WTC11 (cell line): Measurements from ENCODE around the gene SERINC4. TPM values are rescaled to one million over a fixed set of nuclear protein-coding genes. Genes with fewer than 3 reads are reported as not detected.

Source experiments
- ATAC-seq: fragments of 200-7000 bp; cut with Tn5 transposase; 2 replicates; pipeline ENCODE4 v1.10.0; 2021; ENCODE audit warnings: mild to moderate bottlenecking, moderate library complexity
- CTCF ChIA-PET: fragments of 300-600 bp; sonication (Branson Sonifier 250); formaldehyde crosslinking; loops from one replicate; lab custom pipeline; 2021; ENCODE audit warnings: antibody characterized with exemption; lab: Charles Lee
- POLR2A ChIA-PET: fragments of 350-600 bp; sonication (Branson Sonifier 250); formaldehyde crosslinking; loops from one replicate; lab custom pipeline; 2021; ENCODE audit warnings: antibody characterized with exemption; lab: Charles Lee
- DNase-seq: peaks from one replicate; pipeline ENCODE4 v3.0.0; 2021; ENCODE audit warnings: low spot score
- H3K27ac Mint-ChIP-seq: 2 replicates; pipeline ENCODE4 v1.8.0; 2021; ENCODE audit warnings: mixed read lengths
- H3K27me3 Mint-ChIP-seq: 2 replicates; pipeline ENCODE4 v1.8.0; 2021; ENCODE audit warnings: low read depth, mild to moderate bottlenecking, moderate library complexity, mixed read lengths
- H3K36me3 Mint-ChIP-seq: 2 replicates; pipeline ENCODE4 v1.8.0; 2021; ENCODE audit warnings: mixed read lengths
- H3K4me1 Mint-ChIP-seq: 2 replicates; pipeline ENCODE4 v1.8.0; 2022; ENCODE audit warnings: mixed read lengths
- H3K4me3 Mint-ChIP-seq: 2 replicates; pipeline ENCODE4 v1.8.0; 2021; ENCODE audit warnings: mild to moderate bottlenecking, moderate library complexity, mixed read lengths
- H3K9me3 Mint-ChIP-seq: 2 replicates; pipeline ENCODE4 v1.8.0; 2021; ENCODE audit warnings: mixed read lengths
- CREB1 ChIP-seq: sonication (generic); formaldehyde crosslinking; IDR thresholded peaks from 2 replicates; pipeline ENCODE4 v1.8.0; 2023; ENCODE audit warnings: mild to moderate bottlenecking, missing genetic modification reagents
- E2F5 ChIP-seq: sonication (generic); formaldehyde crosslinking; IDR thresholded peaks from 2 replicates; pipeline ENCODE4 v1.8.1; 2022; ENCODE audit warnings: mild to moderate bottlenecking, moderate library complexity, missing genetic modification reagents
- ELF4 ChIP-seq: sonication (generic); formaldehyde crosslinking; IDR thresholded peaks from 2 replicates; pipeline ENCODE4 v1.8.1; 2022; ENCODE audit warnings: low read depth, mild to moderate bottlenecking, moderate library complexity, missing genetic modification reagents
- EMX1 ChIP-seq: fragments of 250-450 bp; sonication (Bioruptor Pico); IDR thresholded peaks from 2 replicates; pipeline ENCODE4 v1.8.0; 2021; ENCODE audit warnings: mild to moderate bottlenecking
- FOXK1 ChIP-seq: sonication (generic); formaldehyde crosslinking; IDR thresholded peaks from 2 replicates; pipeline ENCODE4 v1.8.0; 2022; ENCODE audit warnings: mild to moderate bottlenecking, moderate library complexity, missing genetic modification reagents
- HMGXB4 ChIP-seq: sonication (generic); formaldehyde crosslinking; IDR thresholded peaks from 2 replicates; pipeline ENCODE4 v1.8.1; 2023; ENCODE audit warnings: mild to moderate bottlenecking, moderate library complexity, missing genetic modification reagents
- JAZF1 ChIP-seq: fragments of 250-450 bp; sonication (Bioruptor Pico); IDR thresholded peaks from 2 replicates; pipeline ENCODE4 v1.9.0; 2021; ENCODE audit warnings: moderate library complexity, mild to moderate bottlenecking, inconsistent platforms
- KAT7 ChIP-seq: sonication (generic); formaldehyde crosslinking; IDR thresholded peaks from 2 replicates; pipeline ENCODE4 v1.8.1; 2023; ENCODE audit warnings: missing genetic modification reagents, mild to moderate bottlenecking, borderline replicate concordance
- MAX ChIP-seq: sonication (generic); formaldehyde crosslinking; IDR thresholded peaks from 2 replicates; pipeline ENCODE4 v1.8.0; 2022; ENCODE audit warnings: mild to moderate bottlenecking, missing genetic modification reagents
- OVOL2 ChIP-seq: fragments of 250-450 bp; sonication (Bioruptor Pico); IDR thresholded peaks from 2 replicates; pipeline ENCODE4 v1.9.0; 2021; ENCODE audit warnings: mild to moderate bottlenecking, borderline replicate concordance
- SMAD4 ChIP-seq: sonication (generic); formaldehyde crosslinking; IDR thresholded peaks from 2 replicates; pipeline ENCODE4 v1.8.0; 2022; ENCODE audit warnings: mild to moderate bottlenecking, missing genetic modification reagents
- SOX15 ChIP-seq: fragments of 250-450 bp; sonication (Bioruptor Pico); IDR thresholded peaks from 2 replicates; pipeline ENCODE4 v1.9.0; 2021; ENCODE audit warnings: mild to moderate bottlenecking
- STAT6 ChIP-seq: sonication (generic); formaldehyde crosslinking; conservative IDR thresholded peaks from 2 replicates; pipeline ENCODE4 v1.8.1; 2023; ENCODE audit warnings: mild to moderate bottlenecking, low read depth, missing genetic modification reagents, moderate library complexity
- USF1 ChIP-seq: sonication (generic); formaldehyde crosslinking; IDR thresholded peaks from 2 replicates; pipeline ENCODE4 v1.8.0; 2022; ENCODE audit warnings: mild to moderate bottlenecking, missing genetic modification reagents
- ZNF121 ChIP-seq: sonication (generic); formaldehyde crosslinking; IDR thresholded peaks from 2 replicates; pipeline ENCODE4 v1.8.0; 2023; ENCODE audit warnings: missing genetic modification reagents
- ZNF263 ChIP-seq: sonication (generic); formaldehyde crosslinking; IDR thresholded peaks from 2 replicates; pipeline ENCODE4 v1.8.1; 2022; ENCODE audit warnings: low read depth, mild to moderate bottlenecking, moderate library complexity, missing genetic modification reagents
- ZNF416 ChIP-seq: fragments of 250-450 bp; sonication (Bioruptor Pico); IDR thresholded peaks from 2 replicates; pipeline ENCODE4 v1.9.0; 2021; ENCODE audit warnings: mild to moderate bottlenecking, inconsistent platforms
- ZNF425 ChIP-seq: fragments of 250-450 bp; sonication (Bioruptor Pico); conservative IDR thresholded peaks from 2 replicates; pipeline ENCODE4 v1.9.0; 2021; ENCODE audit warnings: mild to moderate bottlenecking
- ZSCAN18 ChIP-seq: fragments of 250-450 bp; sonication (Bioruptor Pico); IDR thresholded peaks from 2 replicates; pipeline ENCODE4 v2.1.2; 2022; ENCODE audit warnings: mild to moderate bottlenecking, moderate library complexity
- total RNA-seq: library from RNA; stranded (reverse); gene quantifications from 3 replicates; pipeline ENCODE4 v1.2.3, GENCODE V29; 2021

SERINC4 gene
- total RNA-seq, 1 experiment from 2014 or later = not detected

- ATAC-seq = no peak
- ChIA-PET POLR2A (no interaction called here), CTCF (interaction anchor here (1.3 to 2.7 kb wide), 3 partner anchors 44 to 53 kb away, joined by 3 to 9 read pairs (median 7); partner anchors contain the start of gene ELL3)
- H3K9me3 Mint-ChIP-seq = peaks cover 6% of the 10 kb centered on the region
- DNase-seq = no peak
- peak overlapping the region; percentile 75 for H3K4me3 Mint-ChIP-seq
- H3K27ac Mint-ChIP-seq = no peak overlapping the region
- H3K4me1 Mint-ChIP-seq = peaks cover 12% of the 10 kb centered on the region
- TF ChIP-seq SOX15 (CRISPR knock-in tag) = no peak
- TF ChIP-seq OVOL2 (CRISPR knock-in tag) = no peak
- TF ChIP-seq CREB1 = no peak
- TF ChIP-seq EMX1 (CRISPR knock-in tag) = no peak
- no peak for TF ChIP-seq ZNF425 (CRISPR knock-in tag)
- no peak for TF ChIP-seq ZNF416 (CRISPR knock-in tag)
- TF ChIP-seq USF1 (CRISPR knock-in tag) = no peak
- no peak for TF ChIP-seq E2F5 (CRISPR knock-in tag)
- no peak for TF ChIP-seq SMAD4 (CRISPR knock-in tag)
- TF ChIP-seq JAZF1 (CRISPR knock-in tag) = no peak
- TF ChIP-seq ZNF263 (CRISPR knock-in tag) = no peak
- TF ChIP-seq ZNF121 = no peak
- no peak for TF ChIP-seq MAX (CRISPR knock-in tag)
- no peak for TF ChIP-seq HMGXB4 (CRISPR knock-in tag)
- H3K36me3 Mint-ChIP-seq = peaks cover 16% of the 10 kb centered on the region
- peaks cover 24% of the 10 kb centered on the region for H3K27me3 Mint-ChIP-seq
Observed at GRCh38 chr15:43828061-43828657, 28.1 kb upstream of the SERINC4 start.

GRCh38 chr15:43826508-43827341 lies 26.7 kb upstream of the SERINC4 start, which contains the start of gene WDR76:
Gene WDR76 (plus strand): TSS chr15:43827002. CDS start chr15:43827033, 31 bp downstream.
- POLR2A ChIA-PET = no interaction called here
- DNase-seq (peak; percentile 84), ATAC-seq (peak; percentile 83)
- peaks cover 6% of the 10 kb centered on the region for H3K9me3 Mint-ChIP-seq
- CTCF ChIA-PET = interaction anchor here (1.3 to 2.7 kb wide), 3 partner anchors 45 to 55 kb away, joined by 3 to 9 read pairs (median 7); partner anchors contain the start of gene ELL3
- H3K27me3 Mint-ChIP-seq = peaks cover 24% of the 10 kb centered on the region
- peaks cover 18% of the 10 kb centered on the region for H3K36me3 Mint-ChIP-seq
- peak within 1 kb of the TSS; percentile 41; the same call in 1 of the 2 replicates for H3K27ac Mint-ChIP-seq
- peak within 1 kb of the TSS; percentile 75 for H3K4me3 Mint-ChIP-seq
- H3K4me1 Mint-ChIP-seq = peaks cover 12% of the 10 kb centered on the region
- TF ChIP-seq FOXK1 (CRISPR knock-in tag) (no peak), ELF4 (CRISPR knock-in tag) (0 out of 2 replicates have a peak, but pooled peaks have one; percentile 60), USF1 (CRISPR knock-in tag) (peak; percentile 26; the same call in 1 of the 2 replicates), STAT6 (CRISPR knock-in tag) (no peak), EMX1 (CRISPR knock-in tag) (no peak), ZSCAN18 (no peak), KAT7 (CRISPR knock-in tag) (peak; percentile 37; the same call in 1 of the 2 replicates)
